GF-D8 (cell line): Measurements from ENCODE around the gene FKBP7.
A peak's percentile ranks its signal among the peaks of the same experiment; 100 is the strongest.
"Not testable (repeated sequence)": the region's sequence is repeated elsewhere in the genome, so short reads cannot be mapped to it uniquely, and the experiment has no call there.

Source experiments
- DNase-seq: peaks from one replicate; lab custom pipeline; 2025; lab: John Stamatoyannopoulos, UW

FKBP7 gene

GRCh38 chr2:178485356-178485755 lies 7.0 kb upstream of the FKBP7 start:
- no peak for DNase-seq

GRCh38 chr2:178484245-178485041 lies 6.0 kb upstream of the FKBP7 start:
- DNase-seq: no peak

- no peak for DNase-seq
These were observed 4.0 kb upstream of the FKBP7 start for GRCh38 chr2:178482437-178482836.

GRCh38 chr2:178480227-178481181 lies 2.1 kb upstream of the FKBP7 start, which contains the start of gene PLEKHA3:
Gene PLEKHA3 (plus strand): TSS chr2:178480457. CDS start chr2:178480870, 413 bp downstream.
- DNase-seq: peak; percentile 79

- DNase-seq: no peak
These were observed 1.4 kb upstream of the FKBP7 start for GRCh38 chr2:178479758-178480226.

DNA sequence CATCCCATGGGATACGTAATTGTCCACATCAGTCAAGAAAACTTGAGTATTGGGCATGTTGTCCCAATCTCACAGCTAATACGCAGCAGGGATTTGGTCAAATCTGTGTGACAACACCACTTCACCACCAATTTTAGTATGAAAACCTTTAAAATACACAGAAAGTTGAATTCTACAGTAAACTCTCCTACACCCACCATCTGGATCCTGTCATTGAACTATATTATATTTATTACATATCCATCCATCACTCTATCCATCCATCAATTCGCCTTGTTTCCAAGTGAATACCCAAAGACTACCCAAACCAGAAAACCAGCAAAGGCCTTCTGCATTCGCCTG lies 846 bp upstream of the FKBP7 start:
- no peak for DNase-seq

GRCh38 chr2:178478130-178478438 lies 316 bp downstream of the FKBP7 start:
- DNase-seq: no peak

DNA sequence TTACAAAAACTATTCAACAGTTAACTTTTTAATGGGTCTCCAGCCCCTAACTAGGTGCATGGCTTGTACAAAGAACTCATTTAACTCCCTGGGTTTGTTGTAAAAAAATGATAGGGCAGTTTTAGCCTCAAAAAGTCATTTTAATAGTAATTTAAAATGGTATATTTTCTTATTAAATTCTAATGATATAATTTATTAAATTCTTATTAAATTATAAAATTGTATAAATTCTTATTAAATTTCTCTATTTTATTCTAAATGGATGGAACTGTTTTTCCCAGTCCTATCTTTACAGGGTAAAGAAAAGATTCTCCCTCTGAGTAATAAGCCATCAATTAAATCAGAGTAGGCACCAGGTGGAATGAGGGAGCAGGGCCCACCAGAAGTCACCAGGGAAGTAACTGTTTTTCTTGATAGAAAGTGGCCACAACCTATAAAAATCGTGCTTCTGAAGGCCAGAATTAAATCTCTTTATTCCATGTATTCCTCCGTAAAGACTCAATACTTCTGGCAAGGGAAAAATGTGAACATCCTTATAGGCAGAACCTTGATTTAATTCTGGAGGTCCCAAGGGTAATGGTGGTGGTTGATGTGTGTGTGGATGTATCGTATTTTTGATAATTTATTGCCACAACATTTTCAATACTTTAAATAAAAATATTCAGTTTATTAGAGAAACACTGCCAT lies 814 bp downstream of the FKBP7 start:
- no peak for DNase-seq

DNA sequence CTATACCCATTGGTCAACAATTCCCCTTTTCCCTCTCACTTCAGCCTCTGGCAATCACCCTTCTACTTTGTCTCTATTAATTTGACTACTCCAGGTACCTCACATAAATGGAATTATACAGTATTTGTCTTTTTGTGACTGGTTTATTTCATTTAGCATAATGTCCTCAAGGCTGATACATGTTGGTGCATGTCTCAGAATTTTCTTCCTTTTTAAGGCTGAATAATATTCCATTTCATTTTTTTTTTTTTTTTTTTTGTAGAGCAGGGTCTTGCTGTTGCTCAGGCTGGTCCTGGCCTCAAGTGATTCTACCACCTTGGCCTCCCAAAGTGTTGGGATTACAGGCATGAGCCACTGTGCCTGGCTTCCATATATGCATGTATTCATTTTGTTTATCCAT lies 1.9 kb downstream of the FKBP7 start:
- DNase-seq: no peak

DNA sequence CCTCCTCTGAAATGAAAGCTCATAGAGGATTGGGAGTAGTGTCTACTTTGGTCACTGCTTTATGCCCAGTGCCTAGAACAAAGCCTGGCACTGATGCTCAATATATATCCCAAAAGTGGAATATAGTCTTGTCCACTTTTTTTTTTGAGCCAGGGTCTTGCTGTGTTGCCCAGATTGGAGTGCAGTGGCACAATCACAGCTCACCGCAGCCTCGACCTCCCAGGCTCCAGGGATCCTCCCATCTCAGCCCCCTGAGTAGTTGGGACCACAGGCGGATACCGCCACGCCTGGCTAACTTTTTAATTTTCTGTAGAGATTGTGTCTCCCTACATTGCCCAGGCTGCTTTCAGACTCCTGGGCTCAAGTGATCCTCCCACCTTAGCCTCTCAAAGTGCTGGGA lies 3.8 kb downstream of the FKBP7 start:
- DNase-seq: no peak

- no peak for DNase-seq
These were observed 4.5 kb downstream of the FKBP7 start for GRCh38 chr2:178473931-178474330.

- DNase-seq: no peak
These were observed 5.0 kb downstream of the FKBP7 start for GRCh38 chr2:178473373-178473772.

DNA sequence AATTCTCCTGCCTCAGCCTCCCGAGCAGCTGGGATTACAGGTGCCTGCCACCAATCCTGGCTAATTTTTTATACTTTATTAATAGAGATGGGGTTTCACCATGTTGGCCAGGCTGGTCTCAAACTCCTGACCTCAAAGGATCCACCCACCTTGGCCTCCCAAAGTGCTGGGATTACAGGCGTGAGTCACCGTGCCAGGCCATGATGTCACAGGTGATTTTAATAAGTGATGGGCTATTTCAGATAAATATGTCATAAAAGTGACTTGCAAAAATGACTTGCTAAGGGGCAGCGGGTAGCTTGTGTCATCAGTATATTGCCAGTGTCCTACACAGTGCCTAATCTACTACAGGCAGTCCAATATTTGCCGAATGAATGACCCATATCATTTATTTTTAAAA lies 7.1 kb downstream of the FKBP7 start:
- not testable (repeated sequence) for DNase-seq

GRCh38 chr2:178469219-178469849 lies 9.1 kb downstream of the FKBP7 start:
- DNase-seq: no peak

GRCh38 chr2:178457390-178457886 lies 21.0 kb downstream of the FKBP7 start:
- no peak for DNase-seq

DNA sequence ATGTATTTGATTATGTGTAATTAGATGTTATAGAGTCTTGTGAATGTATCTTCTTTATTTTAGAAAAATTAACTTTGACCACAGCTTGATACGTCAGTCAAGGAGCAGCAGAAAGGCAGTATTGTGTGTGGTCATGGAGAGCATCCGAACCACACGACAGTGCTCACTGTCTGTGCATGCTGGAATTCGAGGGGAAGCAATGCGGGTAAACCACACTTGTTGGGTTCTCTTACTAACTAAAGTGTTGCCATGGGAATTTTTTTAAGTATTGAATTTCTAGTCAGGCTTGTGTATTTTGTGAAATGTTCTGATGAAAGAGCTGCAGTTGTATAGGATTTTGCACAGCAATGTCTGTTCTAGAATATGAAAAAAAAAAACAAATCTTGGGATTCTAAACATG lies 22.5 kb downstream of the FKBP7 start:
- DNase-seq: no peak

DNA sequence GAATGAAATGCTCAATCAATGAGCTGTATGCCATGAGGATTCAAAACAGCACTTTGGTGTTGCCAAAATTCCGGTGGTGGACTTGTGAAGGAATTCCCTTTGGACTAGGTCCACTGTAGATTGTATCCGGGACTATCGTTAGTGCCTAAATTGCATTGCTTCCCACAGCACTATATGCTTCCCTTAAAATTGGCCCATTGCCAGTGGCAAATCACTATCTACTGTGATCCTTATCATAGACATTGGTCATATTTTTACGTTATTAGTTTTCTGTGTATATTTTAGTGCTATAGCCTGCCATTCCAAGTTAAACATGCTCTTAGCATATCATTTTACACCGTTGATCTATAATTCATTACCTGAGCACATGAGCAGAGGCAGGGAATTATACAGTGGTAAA lies 25.5 kb downstream of the FKBP7 start:
- no peak for DNase-seq

GRCh38 chr2:178452334-178452733 lies 26.1 kb downstream of the FKBP7 start:
- no peak for DNase-seq

DNA sequence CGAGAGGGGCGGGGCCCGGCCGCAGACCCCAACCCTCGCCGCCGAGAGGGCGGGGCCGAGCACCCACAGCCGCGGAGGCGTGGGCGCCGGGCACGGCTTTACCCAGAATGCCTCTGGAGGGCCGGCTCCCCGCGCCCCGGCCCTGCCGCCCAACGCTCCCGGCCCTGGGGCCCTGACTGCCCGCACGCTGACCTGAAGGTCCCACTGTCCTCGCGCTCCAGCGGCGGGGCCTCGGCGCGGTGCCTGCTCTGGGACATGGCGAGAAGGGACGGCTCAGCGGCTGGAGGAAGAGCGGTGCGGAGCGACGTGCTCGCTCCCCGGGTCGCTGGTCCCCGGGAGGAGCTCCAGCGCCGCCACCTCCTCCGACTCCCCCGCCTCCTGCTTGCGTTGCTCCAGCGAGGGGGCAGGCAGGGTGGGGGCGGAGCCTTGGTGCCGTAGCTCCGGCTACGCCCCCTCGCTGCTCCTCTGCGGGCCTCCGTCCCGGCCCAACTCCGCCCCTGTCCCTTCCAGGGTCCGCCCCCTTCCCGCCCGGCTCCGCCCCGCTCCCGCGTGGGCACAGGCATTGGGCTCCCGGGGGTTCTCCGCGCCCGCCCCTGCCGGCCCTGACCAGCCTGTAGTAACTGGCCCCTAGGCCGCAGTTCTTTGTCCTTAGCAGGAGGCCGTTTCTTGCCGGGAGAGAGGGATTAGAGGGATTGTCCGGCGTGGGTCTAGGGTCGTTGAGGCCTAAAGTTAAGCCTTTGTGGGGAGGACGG lies 27.4 kb downstream of the FKBP7 start, which contains the start of the genes PJVK and PRKRA:
Gene PJVK, plus strand, starts transcription at position 605 of the 752 bp plus-strand sequence. CDS start 2,032 bp downstream, outside the sequence.
Gene PRKRA, minus strand, starts transcription at position 402 of the 752 bp plus-strand sequence. Its CDS starts 145 bp downstream, at position 257.
- peak; percentile 88 for DNase-seq

- DNase-seq: no peak
These were observed 28.0 kb downstream of the FKBP7 start for GRCh38 chr2:178450524-178450773.
